Tibial nerve (tissue), 4 donors: ENCODE data around the gene FBXL20.
"Not testable (repeated sequence)": the region's sequence is repeated elsewhere in the genome, so short reads cannot be mapped to it uniquely, and the experiment has no call there.

Experiments
- EP300 ChIP-seq, 2 donors: sonication (generic); formaldehyde crosslinking; IDR thresholded peaks; one replicate each; pipeline ENCODE4 v1.6.1; 2017; ENCODE audit warnings: antibody characterized with exemption in 2 of 2, mild to moderate bottlenecking in 1 of 2
- TF ChIP-seq, protein P1 (sequence below), 5 experiments: fragments of 200-600 bp in 3 of 5; fragments of 450-650 bp in 2 of 5; sonication (generic) in 3 of 5; IDR thresholded peaks; one replicate each; pipeline ENCODE4 v1.5.1; 2016 to 2019; ENCODE audit warnings: antibody characterized with exemption in 5 of 5, mild to moderate bottlenecking in 3 of 5, moderate library complexity in 2 of 5

DNA sequence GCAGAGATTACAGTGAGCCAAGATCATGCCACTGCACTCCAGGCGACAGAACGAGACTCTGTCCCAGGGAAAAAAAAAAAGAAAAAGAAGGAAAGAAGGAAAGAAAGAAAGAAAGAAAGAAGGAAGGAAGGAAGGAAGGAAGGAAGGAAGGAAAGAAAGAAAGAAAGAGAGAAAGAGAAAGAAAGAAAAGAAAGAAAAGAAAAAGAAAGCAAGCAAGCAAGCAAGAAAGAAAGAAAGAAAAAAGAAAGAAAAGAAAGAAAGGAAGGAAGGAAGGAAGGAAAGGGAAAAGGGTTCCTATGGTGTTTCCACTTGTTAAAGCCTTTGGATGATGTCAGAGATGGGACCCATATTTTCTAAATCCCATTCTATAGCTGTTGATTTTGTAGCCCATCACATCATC lies 38.4 kb upstream of the FBXL20 start:
- TF ChIP-seq, protein P1, sequence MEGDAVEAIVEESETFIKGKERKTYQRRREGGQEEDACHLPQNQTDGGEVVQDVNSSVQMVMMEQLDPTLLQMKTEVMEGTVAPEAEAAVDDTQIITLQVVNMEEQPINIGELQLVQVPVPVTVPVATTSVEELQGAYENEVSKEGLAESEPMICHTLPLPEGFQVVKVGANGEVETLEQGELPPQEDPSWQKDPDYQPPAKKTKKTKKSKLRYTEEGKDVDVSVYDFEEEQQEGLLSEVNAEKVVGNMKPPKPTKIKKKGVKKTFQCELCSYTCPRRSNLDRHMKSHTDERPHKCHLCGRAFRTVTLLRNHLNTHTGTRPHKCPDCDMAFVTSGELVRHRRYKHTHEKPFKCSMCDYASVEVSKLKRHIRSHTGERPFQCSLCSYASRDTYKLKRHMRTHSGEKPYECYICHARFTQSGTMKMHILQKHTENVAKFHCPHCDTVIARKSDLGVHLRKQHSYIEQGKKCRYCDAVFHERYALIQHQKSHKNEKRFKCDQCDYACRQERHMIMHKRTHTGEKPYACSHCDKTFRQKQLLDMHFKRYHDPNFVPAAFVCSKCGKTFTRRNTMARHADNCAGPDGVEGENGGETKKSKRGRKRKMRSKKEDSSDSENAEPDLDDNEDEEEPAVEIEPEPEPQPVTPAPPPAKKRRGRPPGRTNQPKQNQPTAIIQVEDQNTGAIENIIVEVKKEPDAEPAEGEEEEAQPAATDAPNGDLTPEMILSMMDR (IDR thresholded peaks at IDR 0.05) = not testable (repeated sequence)
- TF ChIP-seq EP300 (IDR thresholded peaks at IDR 0.05) = not testable (repeated sequence)
